NCI-H748 treated with DMSO at 0.1 percent for 48 hours (cell line): Measurements from ENCODE around the gene EIF4G2.
A peak's percentile ranks its signal among the peaks of the same experiment; 100 is the strongest.

ENCODE experiments used
- DNase-seq: peaks from one replicate; lab custom pipeline; 2025; lab: John Stamatoyannopoulos, UW

EIF4G2 gene

GRCh38 chr11:10771457-10771856, 37.3 kb downstream of the EIF4G2 start:
- no peak for DNase-seq

- DNase-seq: no peak
These were observed 38.0 kb downstream of the EIF4G2 start for GRCh38 chr11:10770626-10771254.

- DNase-seq: no peak
These were observed 44.3 kb downstream of the EIF4G2 start for GRCh38 chr11:10764412-10764811.

DNA sequence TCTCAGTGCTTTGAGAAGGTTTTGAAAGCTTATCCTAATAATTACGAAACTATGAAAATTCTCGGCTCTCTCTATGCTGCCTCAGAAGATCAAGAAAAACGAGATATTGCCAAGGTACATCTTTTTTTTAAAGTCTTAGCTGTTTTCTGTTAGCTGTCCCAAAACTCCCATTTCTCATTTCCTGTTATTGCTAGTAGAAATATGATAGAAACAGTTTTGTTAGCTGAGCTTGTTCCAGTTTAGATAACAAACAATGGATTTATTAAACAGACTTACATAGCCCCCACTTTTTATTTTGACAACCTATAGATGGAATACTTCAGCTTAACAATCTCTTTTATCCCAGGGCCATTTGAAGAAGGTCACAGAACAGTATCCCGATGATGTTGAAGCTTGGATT, 45.0 kb downstream of the EIF4G2 start:
- DNase-seq: no peak

- DNase-seq: no peak
These were observed 45.8 kb downstream of the EIF4G2 start for GRCh38 chr11:10762913-10763421.

GRCh38 chr11:10762185-10762584, 46.5 kb downstream of the EIF4G2 start:
- no peak for DNase-seq

DNA sequence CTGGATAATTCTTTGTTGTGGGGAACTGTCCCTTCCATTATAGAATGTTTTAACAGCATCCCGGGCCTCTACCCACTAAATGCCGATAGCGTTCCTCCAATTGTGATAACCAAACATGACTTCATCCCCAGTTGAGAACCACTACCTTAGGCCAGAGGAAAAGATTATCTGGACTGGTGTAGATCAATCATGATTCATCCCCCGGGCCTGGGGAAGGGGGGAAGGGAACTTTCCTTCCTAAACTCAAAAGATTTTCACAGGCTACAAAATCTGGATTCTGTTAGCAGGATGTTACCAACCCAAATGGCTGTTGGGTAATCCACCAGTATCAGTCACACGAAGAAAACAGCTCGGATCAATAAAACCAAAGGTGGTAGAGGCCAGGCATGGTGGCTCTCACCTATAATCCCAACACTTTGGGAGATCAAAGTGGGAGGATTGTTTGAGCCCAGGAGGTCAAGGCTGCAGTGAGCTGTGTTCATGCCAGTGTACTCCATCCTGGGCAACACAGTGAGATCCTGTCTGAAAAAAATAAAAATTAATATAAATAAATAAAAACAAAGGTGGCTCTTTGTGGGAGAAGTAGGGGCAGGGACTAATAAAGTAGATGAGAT, 47.5 kb downstream of the EIF4G2 start:
- DNase-seq: no peak

DNA sequence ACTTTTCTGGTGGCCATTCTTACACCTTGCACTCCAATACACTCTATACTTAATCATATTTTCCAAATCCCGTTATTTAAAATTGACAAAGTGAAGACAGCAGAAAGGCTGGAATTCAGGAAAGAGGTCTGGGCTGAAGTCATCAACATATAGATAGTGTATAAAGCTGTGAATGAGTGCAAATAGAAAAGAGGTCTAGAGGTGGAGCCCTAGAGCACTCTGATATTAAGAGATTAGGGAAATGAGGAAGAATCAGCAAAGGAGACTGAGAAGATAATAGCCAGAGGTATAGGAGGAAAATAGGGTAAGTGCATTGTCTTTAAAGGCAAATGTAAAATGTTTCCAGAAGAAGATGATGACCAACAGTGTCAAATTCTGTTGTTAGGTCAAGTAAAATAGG, 49.8 kb downstream of the EIF4G2 start:
- no peak for DNase-seq

DNA sequence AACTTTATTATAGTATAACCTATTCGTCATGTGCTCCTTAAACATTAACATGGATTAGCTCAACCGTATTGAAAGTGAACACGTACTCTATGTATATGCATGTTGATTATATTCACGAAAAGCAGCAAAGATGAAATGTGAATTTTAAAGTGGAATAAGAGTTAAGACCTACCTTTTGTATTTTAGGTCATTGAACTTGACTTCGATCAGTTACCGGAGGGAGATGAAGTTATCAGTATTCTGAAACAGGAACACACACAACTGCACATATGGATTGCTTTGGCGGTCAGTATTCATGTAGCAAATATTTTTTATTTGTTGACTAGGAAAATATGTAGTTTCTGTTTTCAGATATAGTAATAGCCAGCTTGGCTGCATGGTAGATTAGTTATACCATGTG, 56.2 kb downstream of the EIF4G2 start:
- no peak for DNase-seq

DNA sequence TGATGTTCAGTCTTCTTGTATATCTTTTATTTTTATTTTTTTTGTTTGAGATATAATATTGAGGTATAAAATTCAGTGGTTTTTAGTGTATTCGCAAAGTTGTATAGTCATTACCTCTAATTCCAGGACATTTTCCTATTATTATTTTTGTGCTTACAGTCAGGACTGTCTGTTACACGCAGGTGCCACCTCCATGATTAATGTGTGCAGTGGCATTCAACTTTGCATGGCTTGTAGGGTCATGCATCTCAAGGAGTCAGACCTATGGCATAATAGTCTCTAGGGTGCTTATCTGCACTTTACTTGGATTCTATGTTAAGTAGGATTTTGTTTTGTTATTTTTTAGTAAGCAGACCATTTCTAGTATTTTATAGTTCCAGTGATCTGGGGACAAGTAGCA, 56.7 kb downstream of the EIF4G2 start:
- DNase-seq: no peak

- DNase-seq: no peak
These were observed 57.2 kb downstream of the EIF4G2 start for GRCh38 chr11:10751581-10751940.

- peak; percentile 81 for DNase-seq
These were observed 57.7 kb downstream of the EIF4G2 start, which contains the start of gene CTR9 for GRCh38 chr11:10750838-10751580. TSS of gene CTR9 (plus strand) at chr11:10751246. CDS start at chr11:10751413, 167 bp downstream.

DNA sequence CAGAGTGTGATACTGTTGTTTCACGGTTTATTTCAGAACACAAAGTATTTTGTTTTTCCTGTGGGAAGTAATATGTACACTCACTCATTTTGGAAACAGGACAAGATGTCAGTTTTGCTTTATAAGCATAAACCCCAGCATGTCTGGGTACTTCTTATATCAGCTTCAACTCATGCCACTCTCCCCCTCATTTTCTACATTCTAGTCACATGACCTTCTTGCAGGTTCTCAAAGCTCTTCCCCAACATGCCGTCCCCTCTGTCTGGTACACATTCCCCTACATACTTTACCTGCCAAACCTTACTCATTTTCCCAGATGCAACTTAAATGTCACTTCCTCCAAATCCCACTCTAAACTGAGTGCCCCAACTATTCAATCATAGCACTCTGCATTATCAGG, 59.2 kb downstream of the EIF4G2 start:
- no peak for DNase-seq

- DNase-seq: no peak
These were observed 61.0 kb downstream of the EIF4G2 start for GRCh38 chr11:10747733-10748132.
